Measurements from ENCODE around the gene LRRC32.

The LRRC32 gene

DNA sequence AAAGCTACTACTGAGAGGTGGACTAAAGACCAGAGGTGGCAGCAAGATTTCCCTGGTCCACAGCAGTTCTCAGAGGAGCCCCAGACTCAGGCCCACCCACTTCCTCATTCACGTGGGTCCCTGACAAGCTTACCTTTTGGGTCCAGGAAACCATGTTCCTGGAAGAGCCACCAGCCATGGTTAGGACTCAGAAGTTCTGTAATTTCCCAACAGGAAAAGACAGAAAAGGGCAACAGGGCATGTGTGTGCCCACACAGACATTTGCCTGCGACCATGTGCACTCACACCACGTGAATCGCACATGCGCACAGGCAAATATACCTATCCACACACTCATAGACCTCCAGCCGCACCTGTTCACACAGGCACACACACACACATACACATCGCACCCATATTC is 42.9 kb downstream of the LRRC32 start:
- Histone ChIP-seq H3K9me3 (ENCODE audit: severe bottlenecking) (no peaks in the 10 kb centered on the region), H3K4me3 (ENCODE audit: low read depth, low read length) (no peak overlapping the region), H3K27me3 (ENCODE audit: insufficient read depth, low read depth, severe bottlenecking) (no peaks in the 10 kb centered on the region), H3K36me3 (no peaks in the 10 kb centered on the region), H3K27ac (no peak overlapping the region)
- DNase-seq: no peak
- TF ChIP-seq, protein P1, sequence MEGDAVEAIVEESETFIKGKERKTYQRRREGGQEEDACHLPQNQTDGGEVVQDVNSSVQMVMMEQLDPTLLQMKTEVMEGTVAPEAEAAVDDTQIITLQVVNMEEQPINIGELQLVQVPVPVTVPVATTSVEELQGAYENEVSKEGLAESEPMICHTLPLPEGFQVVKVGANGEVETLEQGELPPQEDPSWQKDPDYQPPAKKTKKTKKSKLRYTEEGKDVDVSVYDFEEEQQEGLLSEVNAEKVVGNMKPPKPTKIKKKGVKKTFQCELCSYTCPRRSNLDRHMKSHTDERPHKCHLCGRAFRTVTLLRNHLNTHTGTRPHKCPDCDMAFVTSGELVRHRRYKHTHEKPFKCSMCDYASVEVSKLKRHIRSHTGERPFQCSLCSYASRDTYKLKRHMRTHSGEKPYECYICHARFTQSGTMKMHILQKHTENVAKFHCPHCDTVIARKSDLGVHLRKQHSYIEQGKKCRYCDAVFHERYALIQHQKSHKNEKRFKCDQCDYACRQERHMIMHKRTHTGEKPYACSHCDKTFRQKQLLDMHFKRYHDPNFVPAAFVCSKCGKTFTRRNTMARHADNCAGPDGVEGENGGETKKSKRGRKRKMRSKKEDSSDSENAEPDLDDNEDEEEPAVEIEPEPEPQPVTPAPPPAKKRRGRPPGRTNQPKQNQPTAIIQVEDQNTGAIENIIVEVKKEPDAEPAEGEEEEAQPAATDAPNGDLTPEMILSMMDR (IDR thresholded peaks at IDR 0.05; ENCODE audit: low read depth, low read length): no peak

DNA sequence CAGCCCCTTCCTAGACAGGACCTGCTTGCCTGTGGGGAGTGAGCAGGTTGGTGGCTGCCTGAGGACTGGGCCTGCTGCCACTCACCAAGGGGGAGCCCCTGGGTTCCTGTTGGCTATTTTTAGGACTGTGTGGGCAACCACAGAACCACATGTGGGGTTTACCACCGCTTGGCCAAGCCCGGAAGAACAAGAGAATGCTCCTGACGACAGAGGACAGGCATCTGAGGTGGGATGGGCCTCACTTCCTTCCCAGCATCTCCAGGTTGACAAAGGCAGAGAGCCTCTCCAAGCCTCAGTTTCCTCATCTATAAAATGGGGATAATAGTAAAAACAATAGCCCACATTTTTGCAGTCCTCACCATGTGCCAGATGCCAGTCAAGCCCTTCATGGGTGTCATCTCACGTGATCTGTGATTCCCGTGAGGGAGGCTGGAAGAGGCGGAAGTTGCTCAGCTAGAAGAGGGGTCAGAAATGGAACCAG is 43.6 kb downstream of the LRRC32 start:
- H3K27ac ChIP-seq: no peak overlapping the region
- no peaks in the 10 kb centered on the region for H3K27me3 ChIP-seq (ENCODE audit: insufficient read depth, low read depth, severe bottlenecking)
- no peak for DNase-seq
- no peaks in the 10 kb centered on the region for H3K36me3 ChIP-seq
- H3K9me3 ChIP-seq (ENCODE audit: severe bottlenecking): no peaks in the 10 kb centered on the region
- no peak overlapping the region for H3K4me3 ChIP-seq (ENCODE audit: low read depth, low read length)
- TF ChIP-seq, protein P1 (IDR thresholded peaks at IDR 0.05; ENCODE audit: low read depth, low read length): no peak

DNA sequence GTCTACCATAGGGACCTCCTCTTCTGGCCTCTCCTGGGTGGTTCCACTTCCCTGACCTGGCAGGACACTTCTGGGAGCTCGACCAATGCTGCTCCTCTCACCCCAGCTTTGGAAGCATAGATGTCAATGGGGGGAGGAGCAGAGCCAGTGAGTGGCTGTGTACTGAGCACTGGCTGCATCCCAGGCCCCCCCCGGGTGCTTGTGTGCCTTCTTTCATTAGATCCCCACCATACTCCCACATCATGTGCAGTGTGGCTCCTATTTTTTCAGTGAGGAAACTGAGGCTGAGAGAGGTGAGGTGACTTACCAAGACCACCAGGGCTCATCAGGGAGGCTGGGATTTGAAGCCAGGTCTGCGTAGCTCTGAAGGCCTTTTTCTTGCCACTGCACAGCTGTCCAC is 44.3 kb downstream of the LRRC32 start:
- Histone ChIP-seq H3K4me3 (ENCODE audit: low read depth, low read length) (no peak overlapping the region), H3K27me3 (ENCODE audit: insufficient read depth, low read depth, severe bottlenecking) (no peaks in the 10 kb centered on the region), H3K9me3 (ENCODE audit: severe bottlenecking) (no peaks in the 10 kb centered on the region), H3K36me3 (no peaks in the 10 kb centered on the region), H3K27ac (no peak overlapping the region)
- DNase-seq: no peak
- TF ChIP-seq, protein P1 (IDR thresholded peaks at IDR 0.05; ENCODE audit: low read depth, low read length): no peak

DNA sequence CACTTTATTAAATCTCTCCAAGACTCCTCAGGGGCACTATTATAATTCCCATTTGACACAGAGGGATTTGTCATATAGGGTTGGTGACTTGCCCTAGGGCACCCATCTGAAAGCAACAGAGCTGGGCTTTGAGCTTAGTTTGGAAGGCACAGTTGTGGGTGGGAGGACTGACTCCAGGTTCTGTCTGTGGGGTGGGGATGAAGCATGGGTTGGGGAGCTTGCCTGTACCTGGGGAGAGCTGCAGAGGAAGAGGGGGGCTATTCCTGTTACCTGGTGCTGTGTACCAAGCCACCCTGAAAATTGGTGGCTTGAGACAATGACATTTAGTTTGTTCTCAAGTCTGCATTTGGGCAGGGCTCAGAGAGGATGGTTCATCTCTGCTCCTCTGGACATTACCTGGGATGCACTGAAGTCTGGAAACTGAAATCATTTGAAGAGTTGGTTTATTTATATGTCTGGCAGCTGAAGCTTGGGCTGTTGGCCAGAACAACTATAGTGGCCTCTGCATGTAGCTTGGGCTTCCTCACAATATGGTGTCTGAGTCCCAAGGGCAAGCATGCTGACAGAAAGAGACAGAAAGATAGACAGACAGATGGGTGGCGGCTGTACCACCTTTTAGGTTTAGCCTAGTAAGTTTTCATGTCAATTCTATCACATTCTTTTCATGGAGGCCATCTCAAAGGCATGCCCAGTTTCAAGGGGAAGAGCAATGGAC is 44.9 kb downstream of the LRRC32 start:
- Histone ChIP-seq H3K4me3 (ENCODE audit: low read depth, low read length) (no peak overlapping the region), H3K9me3 (ENCODE audit: severe bottlenecking) (no peaks in the 10 kb centered on the region), H3K36me3 (no peaks in the 10 kb centered on the region), H3K27ac (no peak overlapping the region), H3K27me3 (ENCODE audit: insufficient read depth, low read depth, severe bottlenecking) (no peaks in the 10 kb centered on the region)
- DNase-seq: no peak
- TF ChIP-seq, protein P1 (IDR thresholded peaks at IDR 0.05; ENCODE audit: low read depth, low read length): no peak

DNA sequence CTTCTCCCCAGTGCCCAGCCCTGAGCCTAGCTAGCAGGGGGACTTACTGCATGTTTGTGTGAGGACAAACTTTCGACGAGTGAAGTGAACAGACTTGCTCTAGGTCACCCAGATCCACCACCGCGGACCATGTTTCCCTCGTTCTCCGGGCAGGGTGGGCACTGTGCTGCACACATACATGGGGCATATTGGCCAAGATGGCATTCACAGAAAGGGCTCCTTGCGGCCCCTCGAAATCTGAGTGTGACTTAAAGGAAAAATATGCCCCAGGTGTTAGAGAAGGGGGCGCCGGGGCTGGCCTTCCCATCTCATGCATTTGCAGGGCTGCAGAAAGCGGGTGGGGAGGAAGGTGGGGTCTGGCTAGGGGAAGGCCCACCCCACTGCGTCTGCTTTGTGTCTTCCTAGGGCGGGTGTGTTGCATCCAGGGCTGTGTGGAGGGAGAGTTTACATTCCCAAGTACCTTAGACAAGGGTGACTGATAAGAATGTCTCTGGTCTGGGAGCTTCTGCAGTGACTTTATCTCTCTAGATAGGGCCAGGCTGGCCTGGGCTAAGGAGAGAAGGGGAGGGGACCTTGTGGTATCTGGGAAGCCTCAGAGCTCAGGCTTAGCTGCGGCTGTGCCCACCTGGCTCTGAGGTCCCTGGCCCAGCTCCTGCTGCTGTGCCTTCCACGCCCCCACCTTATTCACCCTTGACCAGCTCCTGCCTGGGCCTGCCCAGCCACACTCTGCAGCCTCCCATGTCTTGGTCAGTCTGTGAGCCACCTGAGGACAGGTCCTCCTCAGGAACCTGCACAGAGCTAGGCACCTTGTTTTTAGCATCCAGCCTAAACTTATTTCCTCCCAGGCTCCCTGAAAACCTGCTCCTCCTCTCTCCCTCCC is 45.8 kb downstream of the LRRC32 start:
- Histone ChIP-seq H3K9me3 (ENCODE audit: severe bottlenecking) (no peaks in the 10 kb centered on the region), H3K27ac (no peak overlapping the region)
- TF ChIP-seq, protein P1 (IDR thresholded peaks at IDR 0.05; ENCODE audit: low read depth, low read length): no peak

More for the DNA sequence above, 45.8 kb downstream of the LRRC32 start:
- Histone ChIP-seq H3K36me3 (no peaks in the 10 kb centered on the region), H3K4me3 (ENCODE audit: low read depth, low read length) (no peak overlapping the region), H3K27me3 (ENCODE audit: insufficient read depth, low read depth, severe bottlenecking) (no peaks in the 10 kb centered on the region)
- DNase-seq: no peak
